ENCODE results near the gene RBM3.
"Not testable (repeated sequence)": the region's sequence is repeated elsewhere in the genome, so short reads cannot be mapped to it uniquely, and the experiment has no call there.

RBM3 gene

DNA sequence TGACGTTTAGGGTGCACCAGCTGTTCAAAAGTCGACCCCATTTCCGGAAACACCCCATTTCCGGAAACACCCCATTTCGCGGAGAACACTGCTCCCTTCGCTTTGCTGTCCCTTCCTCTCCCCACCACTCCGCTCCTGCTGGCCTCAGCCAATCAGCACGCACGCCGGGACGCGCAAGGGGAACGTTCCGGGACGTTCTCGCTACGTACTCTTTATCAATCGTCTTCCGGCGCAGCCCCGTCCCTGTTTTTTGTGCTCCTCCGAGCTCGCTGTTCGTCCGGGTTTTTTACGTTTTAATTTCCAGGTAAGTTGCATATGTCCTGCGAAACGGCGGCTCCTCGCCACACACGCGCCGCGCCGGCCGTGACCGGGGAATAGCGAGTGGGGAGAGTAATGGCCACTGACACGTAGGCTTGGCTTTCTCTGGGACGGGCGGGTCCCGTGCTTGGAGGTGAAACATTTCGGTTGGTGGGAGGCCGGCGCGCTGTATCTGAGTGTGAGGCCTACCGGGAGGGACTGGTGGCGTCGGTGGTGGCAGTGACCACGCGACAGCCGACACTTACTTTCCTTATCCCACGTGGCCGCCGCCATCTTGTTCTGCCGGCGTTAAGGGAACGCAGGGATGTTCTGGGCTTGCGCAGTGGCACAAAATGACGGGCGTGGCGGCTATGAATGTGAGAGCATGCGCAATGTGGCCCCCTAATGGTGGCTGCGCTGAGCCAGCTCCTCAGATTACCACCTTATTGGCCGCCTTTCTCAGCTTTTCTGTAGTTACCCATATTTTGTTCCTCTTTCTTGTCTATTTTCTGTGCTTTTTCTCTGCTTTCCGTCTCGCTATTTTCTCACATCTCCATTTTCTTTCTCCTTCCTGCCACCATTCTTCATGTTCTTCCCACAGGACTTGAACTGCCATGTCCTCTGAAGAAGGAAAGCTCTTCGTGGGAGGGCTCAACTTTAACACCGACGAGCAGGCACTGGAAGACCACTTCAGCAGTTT is at the start of gene RBM3:
Gene RBM3, plus strand, starts transcription at position 215 of the 997 bp plus-strand sequence. Its CDS starts 697 bp downstream, at position 912.
- peak within 1 kb of the TSS; percentile 99 for H3K4me3 ChIP-seq (ENCODE audit: low read depth, low read length)
- peak; percentile 94 for DNase-seq (ENCODE audit: low read depth)
- TF ChIP-seq POLR2A (IDR thresholded peaks at IDR 0.05; ENCODE audit: extremely low read depth, insufficient read length): peak; percentile 81
- TF ChIP-seq, protein P1, sequence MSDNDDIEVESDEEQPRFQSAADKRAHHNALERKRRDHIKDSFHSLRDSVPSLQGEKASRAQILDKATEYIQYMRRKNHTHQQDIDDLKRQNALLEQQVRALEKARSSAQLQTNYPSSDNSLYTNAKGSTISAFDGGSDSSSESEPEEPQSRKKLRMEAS (IDR thresholded peaks at IDR 0.05; ENCODE audit: low read depth, low read length): peak; percentile 99
- peak; percentile 22 for TF ChIP-seq CTCF (IDR thresholded peaks at IDR 0.05; ENCODE audit: low read depth, low read length)
- peak; percentile 100 for TF ChIP-seq MYC (IDR thresholded peaks at IDR 0.05; ENCODE audit: low read depth, low read length)

- DNase-seq (ENCODE audit: low read depth); H3K4me3 ChIP-seq (ENCODE audit: low read depth, low read length): not testable (repeated sequence)
Observed at GRCh38 chrX:48525853-48526252, 48.4 kb upstream of the RBM3 start.

GRCh38 chrX:48530736-48531135 is 43.5 kb upstream of the RBM3 start:
- DNase-seq (ENCODE audit: low read depth): no peak
- H3K4me3 ChIP-seq (ENCODE audit: low read depth, low read length): no peak overlapping the region
- TF ChIP-seq POLR2A (IDR thresholded peaks at IDR 0.05; ENCODE audit: extremely low read depth, insufficient read length) (no peak), CTCF (IDR thresholded peaks at IDR 0.05; ENCODE audit: low read depth, low read length) (no peak), MYC (IDR thresholded peaks at IDR 0.05; ENCODE audit: low read depth, low read length) (no peak)
- TF ChIP-seq, protein P1 (IDR thresholded peaks at IDR 0.05; ENCODE audit: low read depth, low read length): no peak

DNA sequence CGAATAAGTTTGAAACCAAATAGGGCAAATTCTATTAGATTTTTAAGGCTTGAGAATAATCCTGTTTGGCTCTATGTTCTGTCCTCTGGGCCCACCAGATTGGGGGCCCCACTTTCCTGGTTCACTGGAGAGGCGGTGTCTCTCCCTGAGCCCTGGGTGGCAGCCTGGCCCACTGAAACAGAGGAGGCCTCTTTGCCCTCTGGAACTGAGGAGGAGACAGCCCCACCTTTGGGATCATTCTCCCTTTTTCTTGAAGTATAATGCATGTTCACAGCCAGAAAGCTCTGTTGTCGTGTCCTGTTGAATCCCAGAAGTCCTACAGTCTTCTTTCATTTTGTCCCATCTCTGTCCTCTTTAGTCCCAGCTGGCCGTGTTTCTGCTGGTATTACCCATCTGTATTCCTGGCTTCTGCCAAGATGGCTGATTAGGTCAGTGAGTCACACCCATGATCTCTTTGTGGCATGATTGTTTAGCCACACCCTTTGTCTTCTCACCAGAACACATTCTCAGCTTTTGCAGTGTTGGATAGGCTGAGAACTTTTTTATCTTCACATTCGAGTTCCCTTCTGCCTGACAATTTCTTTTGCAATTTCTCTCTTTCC is 42.8 kb upstream of the RBM3 start:
- H3K4me3 ChIP-seq (ENCODE audit: low read depth, low read length): no peak overlapping the region
- DNase-seq (ENCODE audit: low read depth): peak; percentile 59
- TF ChIP-seq, protein P1 (IDR thresholded peaks at IDR 0.05; ENCODE audit: low read depth, low read length): no peak
- TF ChIP-seq CTCF (IDR thresholded peaks at IDR 0.05; ENCODE audit: low read depth, low read length) (no peak), MYC (IDR thresholded peaks at IDR 0.05; ENCODE audit: low read depth, low read length) (no peak), POLR2A (IDR thresholded peaks at IDR 0.05; ENCODE audit: extremely low read depth, insufficient read length) (no peak)

- H3K4me3 ChIP-seq (ENCODE audit: low read depth, low read length): no peak overlapping the region
- no peak for DNase-seq (ENCODE audit: low read depth)
- TF ChIP-seq CTCF (IDR thresholded peaks at IDR 0.05; ENCODE audit: low read depth, low read length) (no peak), MYC (IDR thresholded peaks at IDR 0.05; ENCODE audit: low read depth, low read length) (no peak), POLR2A (IDR thresholded peaks at IDR 0.05; ENCODE audit: extremely low read depth, insufficient read length) (no peak)
- TF ChIP-seq, protein P1 (IDR thresholded peaks at IDR 0.05; ENCODE audit: low read depth, low read length): no peak
Observed at GRCh38 chrX:48532161-48532560, 42.1 kb upstream of the RBM3 start.

DNA sequence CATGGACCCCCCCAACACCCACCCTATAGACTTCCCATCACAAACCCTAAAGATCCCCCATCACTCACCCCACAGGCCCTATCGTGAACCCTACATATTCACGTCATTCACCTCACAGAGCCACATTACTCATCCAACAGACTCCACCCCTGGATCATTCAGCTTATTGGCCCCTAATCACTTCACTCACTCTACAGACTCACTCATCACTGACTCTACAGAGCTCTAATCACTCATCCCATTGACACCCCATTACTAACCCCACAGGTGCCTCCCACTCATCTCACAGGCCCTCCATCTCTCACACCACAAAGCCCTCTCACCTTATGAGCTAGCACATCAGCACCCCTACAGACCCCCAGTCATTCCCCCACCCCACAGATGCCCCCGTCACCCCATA is 41.1 kb upstream of the RBM3 start:
- no peak overlapping the region for H3K4me3 ChIP-seq (ENCODE audit: low read depth, low read length)
- DNase-seq (ENCODE audit: low read depth): no peak
- TF ChIP-seq CTCF (IDR thresholded peaks at IDR 0.05; ENCODE audit: low read depth, low read length): no peak
- TF ChIP-seq MYC (IDR thresholded peaks at IDR 0.05; ENCODE audit: low read depth, low read length): no peak
- TF ChIP-seq, protein P1 (IDR thresholded peaks at IDR 0.05; ENCODE audit: low read depth, low read length): no peak
- no peak for TF ChIP-seq POLR2A (IDR thresholded peaks at IDR 0.05; ENCODE audit: extremely low read depth, insufficient read length)

All from NB4 (cell line).